Stimulated activated CD4-positive, alpha-beta T cell treated with anti-CD3 and anti-CD28 coated beads, TNF-alpha, amount 100 ng/mL, for 24 hours (primary cell): ENCODE measurements around the gene MAD1L1.
A peak's percentile ranks its signal among the peaks of the same experiment; 100 is the strongest.
"Not testable (repeated sequence)": the region's sequence is repeated elsewhere in the genome, so short reads cannot be mapped to it uniquely, and the experiment has no call there.

Source experiments
- DNase-seq, 3 experiments: peaks; one replicate each; pipeline ENCODE4 v3.0.0-alpha.2; 2020; ENCODE audit warnings: low read depth in 3 of 3

The MAD1L1 gene

GRCh38 chr7:1931256-1931950, 301.3 kb downstream of the MAD1L1 start:
- no peak for DNase-seq

- DNase-seq, result no peak
Measured at GRCh38 chr7:1930381-1931065, 302.2 kb downstream of the MAD1L1 start.

- DNase-seq, result not testable (repeated sequence)
Measured at GRCh38 chr7:1929349-1929925, 303.3 kb downstream of the MAD1L1 start.

- no peak for DNase-seq
Measured at GRCh38 chr7:1928645-1929348, 303.9 kb downstream of the MAD1L1 start.

- no peak for DNase-seq
Measured at GRCh38 chr7:1927937-1928644, 304.7 kb downstream of the MAD1L1 start.

GRCh38 chr7:1926908-1927306, 305.8 kb downstream of the MAD1L1 start:
- no peak for DNase-seq

GRCh38 chr7:1925973-1926907, 306.5 kb downstream of the MAD1L1 start:
- DNase-seq, result peak in 1 of 3 experiments; percentile 22

- DNase-seq, result no peak
Measured at GRCh38 chr7:1925349-1925748, 307.4 kb downstream of the MAD1L1 start.

- no peak for DNase-seq
Measured at GRCh38 chr7:1924258-1924817, 308.4 kb downstream of the MAD1L1 start.

GRCh38 chr7:1923409-1924257, 309.1 kb downstream of the MAD1L1 start:
- DNase-seq, result no peak

GRCh38 chr7:1922870-1923236, 309.9 kb downstream of the MAD1L1 start:
- DNase-seq, result no peak

- peak; percentile 35 to 67 (median 35) for DNase-seq
Measured at GRCh38 chr7:1922071-1922869, 310.5 kb downstream of the MAD1L1 start.

- no peak for DNase-seq
Measured at GRCh38 chr7:1920881-1921280, 311.9 kb downstream of the MAD1L1 start.

- peak in 1 of 3 experiments; percentile 25 for DNase-seq
Measured at GRCh38 chr7:1920266-1920681, 312.5 kb downstream of the MAD1L1 start.

GRCh38 chr7:1919539-1920265, 313.0 kb downstream of the MAD1L1 start:
- no peak for DNase-seq

GRCh38 chr7:1918881-1919525, 313.7 kb downstream of the MAD1L1 start:
- DNase-seq, result no peak

GRCh38 chr7:1918063-1918645, 314.6 kb downstream of the MAD1L1 start:
- DNase-seq, result no peak
